HL-60 (cell line): ENCODE measurements around the gene C10orf105.

Experiments used
- POLR2AphosphoS5 ChIP-seq: IDR thresholded peaks from 2 replicates; pipeline ENCODE4 v1.6.1; 2012; ENCODE audit warnings: low read depth
- TF ChIP-seq, protein P1 (sequence below): IDR thresholded peaks from one replicate; pipeline ENCODE4 v1.5.1; 2011; ENCODE audit warnings: low read length, control low read depth, inconsistent platforms; ENCODE audit not compliant: insufficient read depth
- TF ChIP-seq, protein P2 (sequence below): IDR thresholded peaks from 2 replicates; pipeline ENCODE4 v1.6.1; 2012; ENCODE audit warnings: low read depth; ENCODE audit not compliant: insufficient replicate concordance

DNA sequence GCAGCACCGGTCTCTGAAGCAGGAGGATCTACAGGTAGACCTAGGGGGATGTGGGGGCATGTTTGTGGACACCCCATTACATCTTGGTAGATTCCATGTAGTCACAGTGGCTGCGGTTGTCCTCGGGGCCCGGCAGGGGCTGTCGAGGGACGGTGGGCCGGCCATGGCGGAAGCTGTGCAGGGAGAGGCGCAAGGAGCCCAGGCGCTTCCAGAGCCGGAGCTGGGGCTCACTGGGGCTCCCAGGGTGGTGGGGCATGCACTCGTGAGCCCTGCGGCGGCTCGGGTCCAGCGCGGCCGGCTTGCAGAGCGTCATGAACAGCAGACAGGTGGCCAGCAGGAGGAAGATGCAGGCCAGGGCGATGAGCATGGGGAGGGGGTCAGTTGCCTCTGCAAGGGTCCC lies 3.7 kb downstream of the C10orf105 start:
- TF ChIP-seq, protein P1, sequence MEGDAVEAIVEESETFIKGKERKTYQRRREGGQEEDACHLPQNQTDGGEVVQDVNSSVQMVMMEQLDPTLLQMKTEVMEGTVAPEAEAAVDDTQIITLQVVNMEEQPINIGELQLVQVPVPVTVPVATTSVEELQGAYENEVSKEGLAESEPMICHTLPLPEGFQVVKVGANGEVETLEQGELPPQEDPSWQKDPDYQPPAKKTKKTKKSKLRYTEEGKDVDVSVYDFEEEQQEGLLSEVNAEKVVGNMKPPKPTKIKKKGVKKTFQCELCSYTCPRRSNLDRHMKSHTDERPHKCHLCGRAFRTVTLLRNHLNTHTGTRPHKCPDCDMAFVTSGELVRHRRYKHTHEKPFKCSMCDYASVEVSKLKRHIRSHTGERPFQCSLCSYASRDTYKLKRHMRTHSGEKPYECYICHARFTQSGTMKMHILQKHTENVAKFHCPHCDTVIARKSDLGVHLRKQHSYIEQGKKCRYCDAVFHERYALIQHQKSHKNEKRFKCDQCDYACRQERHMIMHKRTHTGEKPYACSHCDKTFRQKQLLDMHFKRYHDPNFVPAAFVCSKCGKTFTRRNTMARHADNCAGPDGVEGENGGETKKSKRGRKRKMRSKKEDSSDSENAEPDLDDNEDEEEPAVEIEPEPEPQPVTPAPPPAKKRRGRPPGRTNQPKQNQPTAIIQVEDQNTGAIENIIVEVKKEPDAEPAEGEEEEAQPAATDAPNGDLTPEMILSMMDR: no peak
- no peak for TF ChIP-seq POLR2AphosphoS5
- TF ChIP-seq, protein P2, sequence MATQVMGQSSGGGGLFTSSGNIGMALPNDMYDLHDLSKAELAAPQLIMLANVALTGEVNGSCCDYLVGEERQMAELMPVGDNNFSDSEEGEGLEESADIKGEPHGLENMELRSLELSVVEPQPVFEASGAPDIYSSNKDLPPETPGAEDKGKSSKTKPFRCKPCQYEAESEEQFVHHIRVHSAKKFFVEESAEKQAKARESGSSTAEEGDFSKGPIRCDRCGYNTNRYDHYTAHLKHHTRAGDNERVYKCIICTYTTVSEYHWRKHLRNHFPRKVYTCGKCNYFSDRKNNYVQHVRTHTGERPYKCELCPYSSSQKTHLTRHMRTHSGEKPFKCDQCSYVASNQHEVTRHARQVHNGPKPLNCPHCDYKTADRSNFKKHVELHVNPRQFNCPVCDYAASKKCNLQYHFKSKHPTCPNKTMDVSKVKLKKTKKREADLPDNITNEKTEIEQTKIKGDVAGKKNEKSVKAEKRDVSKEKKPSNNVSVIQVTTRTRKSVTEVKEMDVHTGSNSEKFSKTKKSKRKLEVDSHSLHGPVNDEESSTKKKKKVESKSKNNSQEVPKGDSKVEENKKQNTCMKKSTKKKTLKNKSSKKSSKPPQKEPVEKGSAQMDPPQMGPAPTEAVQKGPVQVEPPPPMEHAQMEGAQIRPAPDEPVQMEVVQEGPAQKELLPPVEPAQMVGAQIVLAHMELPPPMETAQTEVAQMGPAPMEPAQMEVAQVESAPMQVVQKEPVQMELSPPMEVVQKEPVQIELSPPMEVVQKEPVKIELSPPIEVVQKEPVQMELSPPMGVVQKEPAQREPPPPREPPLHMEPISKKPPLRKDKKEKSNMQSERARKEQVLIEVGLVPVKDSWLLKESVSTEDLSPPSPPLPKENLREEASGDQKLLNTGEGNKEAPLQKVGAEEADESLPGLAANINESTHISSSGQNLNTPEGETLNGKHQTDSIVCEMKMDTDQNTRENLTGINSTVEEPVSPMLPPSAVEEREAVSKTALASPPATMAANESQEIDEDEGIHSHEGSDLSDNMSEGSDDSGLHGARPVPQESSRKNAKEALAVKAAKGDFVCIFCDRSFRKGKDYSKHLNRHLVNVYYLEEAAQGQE: no peak
